DMS114 treated with DMSO at 0.1 percent for 48 hours (cell line): Measurements from ENCODE around the gene CDC25B.
A peak's percentile ranks its signal among the peaks of the same experiment; 100 is the strongest.
"Not testable (repeated sequence)": the region's sequence is repeated elsewhere in the genome, so short reads cannot be mapped to it uniquely, and the experiment has no call there.

ENCODE experiments used
- DNase-seq: peaks from one replicate; lab custom pipeline; 2025; ENCODE audit not compliant: unreplicated experiment; lab: John Stamatoyannopoulos, UW

The CDC25B gene

DNA sequence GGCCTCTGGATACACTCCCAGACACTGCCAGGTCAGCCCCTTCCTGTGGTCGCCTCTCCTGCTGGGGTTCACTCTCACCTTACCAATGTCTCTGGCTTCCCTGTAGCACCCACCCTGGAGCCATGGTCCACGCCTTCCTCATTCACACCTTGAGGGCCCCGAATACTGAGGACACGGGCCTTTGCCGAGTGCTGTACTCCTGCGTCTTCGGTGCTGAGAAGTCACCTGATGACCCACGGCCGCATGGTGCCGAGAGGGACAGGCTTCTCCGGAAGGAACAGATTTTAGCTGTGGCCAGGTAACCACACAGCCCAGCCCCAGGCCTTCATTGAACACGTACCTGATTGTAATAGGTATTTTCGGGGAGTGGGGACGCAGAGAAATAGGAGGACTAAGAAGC is 25.9 kb downstream of the CDC25B start:
- DNase-seq, result no peak

DNA sequence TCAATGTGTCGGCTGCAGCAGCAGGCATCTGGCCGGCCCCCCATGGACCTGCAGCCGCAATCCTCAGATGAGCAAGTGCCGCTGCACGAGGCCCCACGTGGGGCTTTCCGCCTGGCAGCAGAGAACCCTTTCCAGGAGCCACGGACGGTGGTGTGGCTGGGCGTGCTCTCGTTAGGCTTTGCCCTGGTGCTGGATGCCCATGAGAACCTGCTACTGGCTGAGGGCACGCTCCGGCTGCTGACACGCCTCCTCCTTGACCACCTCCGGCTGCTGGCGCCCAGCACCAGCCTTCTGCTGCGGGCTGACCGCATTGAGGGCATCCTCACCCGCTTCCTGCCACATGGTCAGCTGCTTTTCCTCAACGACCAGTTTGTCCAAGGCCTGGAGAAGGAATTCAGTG is 27.8 kb downstream of the CDC25B start:
- DNase-seq, result no peak

DNA sequence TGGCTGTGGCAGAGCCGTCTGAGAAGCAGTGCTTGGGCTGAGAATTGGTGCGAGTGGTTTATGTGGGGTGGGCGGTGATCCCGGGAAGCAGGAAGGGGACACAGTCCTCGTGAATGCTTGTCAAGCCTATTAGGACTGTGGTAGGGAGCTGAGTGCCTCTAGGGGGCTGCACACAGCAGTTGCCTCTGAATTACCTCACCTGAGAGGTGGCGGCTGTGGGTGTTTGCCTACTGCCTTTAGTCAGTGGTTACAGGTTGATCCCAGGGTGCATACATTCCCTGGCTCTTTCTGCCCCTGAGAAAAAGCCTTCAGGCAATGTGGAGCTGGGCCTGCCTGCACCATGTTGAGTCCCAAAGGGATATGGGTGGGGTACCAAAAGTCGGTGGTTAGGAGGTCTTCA is 29.4 kb downstream of the CDC25B start:
- no peak for DNase-seq

DNA sequence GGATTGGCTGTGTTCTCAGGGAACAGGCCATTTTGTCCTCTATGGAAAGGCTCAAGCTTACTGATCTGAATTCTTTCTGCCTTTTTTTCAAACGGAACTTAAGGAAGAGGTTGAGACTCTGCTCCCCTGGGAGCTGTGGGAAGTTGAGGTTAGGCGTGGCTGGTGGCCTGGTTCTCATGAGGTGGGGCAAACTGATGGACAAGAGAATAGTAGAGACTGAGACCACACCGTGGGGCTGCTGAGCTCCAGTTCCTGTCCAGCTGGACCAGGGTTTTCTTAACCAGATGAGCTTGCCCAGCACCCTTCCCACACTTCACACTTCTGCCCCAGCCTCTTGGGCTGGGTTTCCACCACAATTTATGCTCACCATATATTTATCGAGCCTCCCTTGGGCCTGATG is 30.3 kb downstream of the CDC25B start:
- DNase-seq, result no peak

DNA sequence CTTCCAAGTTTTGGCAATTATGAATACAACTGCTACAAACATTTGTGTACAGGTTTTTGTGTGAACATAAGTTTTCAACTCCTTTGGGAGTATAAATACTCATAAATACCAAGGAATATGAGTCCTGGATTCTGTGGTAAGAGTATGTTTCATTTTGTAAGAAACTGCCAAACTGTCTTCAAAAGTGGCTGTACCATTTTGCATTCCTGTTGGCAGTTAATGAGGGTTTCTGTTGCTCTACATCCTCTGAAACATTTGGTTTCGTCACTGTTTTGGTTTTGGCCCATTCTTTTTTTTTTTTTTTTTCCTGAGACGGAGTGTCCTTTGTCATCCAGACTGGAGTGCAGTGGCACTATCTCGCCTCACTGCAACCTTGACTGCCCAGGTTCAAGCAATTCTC is 32.7 kb downstream of the CDC25B start:
- no peak for DNase-seq

DNA sequence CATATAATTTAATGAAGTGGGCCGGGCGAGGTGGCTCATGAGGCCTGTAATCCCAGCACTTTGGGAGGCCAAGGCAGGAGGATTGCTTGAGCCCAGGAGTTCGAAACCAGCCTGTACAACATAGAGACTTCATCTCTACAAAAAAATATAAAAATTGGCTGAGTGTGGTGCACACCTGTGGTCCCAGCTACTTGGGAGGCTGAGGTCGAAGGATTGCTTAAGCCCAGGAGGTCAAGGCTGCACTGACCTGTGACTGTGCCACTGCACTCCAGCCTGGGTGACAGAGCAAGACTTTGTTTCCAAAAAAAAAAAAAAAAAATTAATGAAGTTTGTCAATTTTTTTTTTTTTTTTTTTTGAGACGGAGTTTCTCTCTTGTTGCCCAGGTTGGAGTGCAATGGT is 33.8 kb downstream of the CDC25B start:
- DNase-seq, result not testable (repeated sequence)

DNA sequence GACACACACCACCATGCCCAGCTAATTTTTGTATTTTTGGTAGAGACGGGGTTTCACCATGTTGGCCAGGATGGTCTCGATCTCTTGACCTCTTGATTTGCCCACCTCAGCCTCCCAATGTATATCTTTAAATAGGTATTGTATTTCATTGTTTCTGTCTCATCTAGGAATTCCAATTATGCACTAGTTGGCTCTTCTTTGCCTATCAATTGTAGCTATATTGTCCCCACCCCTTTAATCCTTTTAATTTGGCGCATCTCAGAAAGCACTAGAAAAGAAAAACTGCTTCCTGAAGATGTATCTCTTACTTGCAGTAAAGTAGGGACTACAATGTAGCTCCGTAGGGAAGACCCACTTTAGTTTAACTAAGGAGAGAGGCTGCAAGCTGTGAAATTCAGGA is 40.0 kb downstream of the CDC25B start:
- DNase-seq, result no peak

DNA sequence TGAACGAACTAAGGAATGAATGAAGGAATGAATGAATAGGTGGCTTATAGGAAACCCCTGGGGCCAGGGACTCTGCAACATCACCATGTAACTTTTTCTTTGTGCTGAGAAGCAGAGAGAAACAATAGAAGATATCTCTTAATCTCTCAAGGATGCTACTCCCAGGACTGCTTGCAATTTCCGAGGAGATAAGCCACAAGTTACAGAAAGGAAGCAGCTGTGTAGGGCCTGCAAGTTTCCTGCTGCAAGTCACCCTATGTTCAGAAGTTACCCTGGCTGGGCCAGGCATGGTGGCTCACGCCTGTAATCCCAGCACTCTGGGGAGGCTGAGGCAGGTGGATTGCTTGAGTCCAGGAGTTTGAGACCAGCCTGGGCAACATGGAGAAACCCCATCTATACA is 43.2 kb downstream of the CDC25B start:
- DNase-seq, result no peak

DNA sequence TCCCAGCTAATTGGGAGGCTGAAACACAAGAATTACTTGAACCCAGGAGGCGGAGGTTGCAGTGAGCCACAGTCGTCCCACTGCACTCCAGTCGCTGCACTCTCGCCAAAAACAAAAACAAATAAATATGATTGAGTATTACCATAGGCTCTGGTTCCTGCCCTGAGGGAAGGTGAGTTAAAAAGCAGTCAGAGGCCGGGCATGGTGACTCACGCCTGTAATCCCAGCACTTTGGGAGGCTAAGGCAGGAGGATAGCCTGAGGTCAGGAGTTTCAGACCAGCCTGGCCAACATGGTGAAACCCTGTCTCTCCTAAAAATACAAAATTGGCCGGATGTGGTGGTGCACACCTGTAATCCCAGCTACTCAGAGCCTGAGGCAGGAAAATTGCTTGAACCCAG is 44.1 kb downstream of the CDC25B start:
- not testable (repeated sequence) for DNase-seq

DNA sequence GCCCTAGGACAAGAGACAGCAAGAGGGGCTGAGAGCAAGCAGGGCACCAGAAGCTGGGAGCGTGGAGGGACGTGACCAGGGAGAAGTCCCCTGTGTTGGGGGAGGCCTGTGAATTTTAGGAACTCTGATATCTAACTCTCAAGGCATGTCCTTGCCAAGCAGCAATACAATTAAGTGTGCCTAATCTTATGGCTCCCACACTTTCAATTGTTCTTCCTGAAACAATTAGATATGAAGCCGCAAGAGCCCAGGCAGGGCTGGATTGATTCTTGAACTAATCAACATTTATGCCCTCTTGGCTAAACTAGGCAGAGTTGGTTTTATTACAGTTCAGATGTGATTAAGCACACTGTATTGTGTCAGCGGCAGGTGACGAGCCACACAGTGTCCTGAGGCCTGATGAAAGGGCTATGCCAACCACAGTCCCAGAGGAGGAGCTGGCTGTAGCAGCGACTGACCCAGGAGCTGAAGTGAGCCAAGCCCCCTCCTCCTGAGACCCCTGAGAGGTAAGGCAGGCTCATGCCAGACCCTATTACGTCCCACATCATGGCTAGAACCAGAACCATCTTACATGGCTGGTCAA is 46.3 kb downstream of the CDC25B start:
- DNase-seq, result no peak

DNA sequence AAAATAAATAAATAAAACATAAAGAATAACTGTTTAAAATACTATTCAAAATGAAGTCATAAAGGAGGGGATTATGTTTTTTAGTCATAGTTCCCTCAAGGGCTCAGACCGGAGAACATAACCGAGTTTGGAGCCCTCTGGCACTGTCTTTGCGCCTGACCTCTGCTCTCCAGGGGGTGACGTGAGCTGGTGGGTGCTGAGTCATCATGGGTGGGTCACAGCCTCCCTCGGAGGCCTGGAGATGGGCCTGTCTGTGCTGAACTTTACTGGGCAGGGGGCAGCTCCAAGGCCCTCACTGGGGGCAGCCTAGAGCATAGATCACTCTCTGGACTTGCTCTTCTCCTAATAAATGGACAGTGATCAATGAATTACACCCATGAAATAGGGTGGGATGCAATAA is 47.4 kb downstream of the CDC25B start:
- DNase-seq, result no peak

DNA sequence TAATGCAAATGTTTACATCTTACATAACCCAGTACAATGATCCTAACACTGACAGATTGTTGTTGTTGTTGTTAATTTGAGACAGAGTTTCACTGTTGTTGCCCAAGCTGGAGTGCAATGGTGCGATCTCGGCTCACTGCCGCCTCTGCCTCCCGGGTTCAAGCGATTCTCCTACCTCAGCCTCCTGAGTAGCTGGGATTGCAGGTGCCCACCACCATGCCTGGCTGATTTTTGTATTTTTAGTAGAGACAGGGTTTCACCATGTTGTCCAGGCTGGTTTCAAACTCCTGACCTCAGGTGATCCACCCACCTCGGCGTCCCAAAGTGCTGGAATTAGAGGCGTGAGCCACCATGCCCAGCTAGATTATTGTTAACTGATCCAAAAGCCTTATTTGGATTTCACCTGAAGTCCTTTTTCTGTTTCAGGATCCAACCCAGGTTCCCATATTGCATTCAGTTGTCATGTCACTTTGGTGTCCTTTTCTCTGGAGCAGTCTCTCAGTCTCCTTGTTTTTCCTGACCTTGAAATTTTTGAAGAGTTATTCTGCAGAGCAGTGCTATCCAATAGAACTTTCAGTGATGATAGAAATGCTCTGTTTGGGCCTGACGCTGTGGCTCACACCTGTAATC is 48.0 kb downstream of the CDC25B start:
- not testable (repeated sequence) for DNase-seq

DNA sequence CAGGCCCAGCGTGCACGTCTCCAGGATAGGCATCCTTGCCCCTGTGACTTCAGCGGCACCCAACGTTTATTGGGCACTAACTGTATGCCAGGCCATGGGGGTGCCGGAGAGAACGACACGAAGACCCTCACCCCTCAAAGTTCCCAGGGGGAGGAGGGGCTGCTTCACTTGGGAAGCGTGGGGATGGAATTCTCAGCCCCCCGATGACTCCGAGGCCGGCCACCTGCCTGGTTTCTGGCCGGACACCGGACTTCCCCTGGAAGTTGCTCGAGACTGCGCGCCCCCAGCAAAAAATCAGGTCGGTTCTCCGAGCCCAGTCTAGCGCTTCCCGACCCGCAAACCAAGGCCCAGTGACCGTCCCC is 50.2 kb downstream of the CDC25B start:
- DNase-seq, result no peak

DNA sequence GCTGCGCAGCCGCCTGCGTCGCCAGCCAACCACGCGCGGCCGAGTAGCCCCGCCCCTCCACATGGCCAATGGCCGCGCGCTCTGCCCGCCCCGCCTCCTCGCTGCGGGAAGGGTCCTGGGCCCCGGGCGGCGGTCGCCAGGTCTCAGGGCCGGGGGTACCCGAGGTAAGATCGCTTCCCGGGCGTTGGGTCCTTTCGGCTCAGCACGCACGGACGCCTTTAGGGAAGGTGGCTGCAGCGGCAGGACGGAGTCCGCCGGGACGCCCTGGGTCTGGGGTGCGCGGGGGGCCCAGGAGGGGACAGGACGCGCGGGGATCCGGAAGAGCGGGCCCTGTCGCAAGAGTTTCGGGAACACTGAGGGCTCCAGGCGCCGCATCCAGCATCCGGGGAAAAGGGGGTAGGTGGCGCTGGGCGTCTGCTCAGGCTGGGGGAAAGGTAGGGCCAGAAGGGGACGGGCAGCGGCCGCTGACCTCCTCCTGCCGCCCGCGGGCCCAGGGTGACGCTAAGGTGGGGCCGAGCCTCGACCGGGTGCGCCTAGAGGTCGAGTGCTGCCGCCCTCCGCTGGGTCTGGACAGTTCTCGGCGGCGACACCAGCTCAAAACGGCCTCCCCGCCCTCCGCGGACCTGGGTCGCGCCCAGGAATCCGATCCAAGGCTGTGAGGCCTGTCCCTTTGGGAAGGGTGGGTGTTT is 50.8 kb downstream of the CDC25B start, which contains the start of gene MAVS:
Gene MAVS (plus strand): TSS at position 95 of the 689 bp plus-strand sequence. CDS start 7,791 bp downstream, outside the sequence.
- peak; percentile 53 for DNase-seq

DNA sequence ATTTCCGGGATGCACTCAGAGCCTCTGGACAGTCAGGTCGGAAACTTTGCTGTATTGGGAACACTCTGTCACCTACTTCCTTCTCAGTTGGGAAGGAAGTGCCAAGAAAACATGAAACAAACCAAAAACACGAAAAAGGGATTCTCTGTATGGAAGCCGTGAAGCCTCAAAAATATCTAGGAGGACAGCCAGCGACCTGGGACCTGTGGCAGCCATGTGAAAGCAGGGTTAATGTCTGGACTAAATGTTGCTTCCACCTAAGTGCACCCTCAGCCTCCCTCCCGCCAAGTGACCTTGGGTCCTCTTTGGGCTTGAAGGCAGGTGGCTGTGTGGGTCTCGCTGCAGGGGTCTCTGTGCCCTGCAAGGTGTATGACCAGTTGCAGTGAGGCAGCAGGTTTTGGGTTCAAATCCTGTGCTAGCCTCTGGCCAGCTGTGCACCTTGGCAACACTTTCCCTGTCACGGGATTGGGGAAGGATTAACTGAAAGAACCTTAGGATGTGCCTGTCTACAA is 51.4 kb downstream of the CDC25B start:
- no peak for DNase-seq

DNA sequence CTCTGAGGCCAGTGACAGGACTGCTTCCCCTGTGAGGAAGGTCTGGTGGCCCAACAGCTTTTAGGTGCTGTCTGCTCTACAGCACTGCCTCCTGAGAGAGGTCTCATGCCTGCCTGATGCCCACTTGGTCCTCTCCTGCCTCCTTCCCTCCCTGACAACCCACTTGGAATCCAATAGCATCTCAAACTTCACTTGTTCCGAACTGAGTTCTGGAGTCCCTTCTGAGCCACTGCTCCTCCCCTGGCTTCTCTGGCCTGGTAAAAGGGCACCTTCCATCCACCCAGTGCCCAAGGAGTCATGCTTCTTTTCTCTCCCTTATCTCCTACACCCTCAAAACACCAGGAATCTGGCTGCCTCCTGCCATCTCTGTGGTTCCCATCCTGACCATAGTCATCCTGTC is 52.5 kb downstream of the CDC25B start:
- no peak for DNase-seq

DNA sequence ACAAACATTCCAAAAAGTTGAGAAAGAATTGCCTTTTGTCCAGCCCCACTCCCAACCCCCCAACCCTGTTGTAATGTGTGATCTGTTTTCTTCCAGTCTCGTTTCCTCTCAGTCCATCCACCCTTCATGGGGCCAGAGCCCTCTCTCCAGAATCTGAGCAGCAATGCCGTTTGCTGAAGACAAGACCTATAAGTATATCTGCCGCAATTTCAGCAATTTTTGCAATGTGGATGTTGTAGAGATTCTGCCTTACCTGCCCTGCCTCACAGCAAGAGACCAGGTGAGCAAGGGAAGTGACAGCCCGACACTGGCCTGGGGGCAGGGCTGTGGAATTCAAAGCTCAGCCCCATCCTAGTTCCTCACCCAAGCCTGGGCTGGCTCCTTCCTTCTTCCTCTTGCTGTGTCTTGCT is 58.4 kb downstream of the CDC25B start:
- no peak for DNase-seq
